ENCODE data around the gene TRRAP.
A peak's percentile ranks its signal among the peaks of the same experiment; 100 is the strongest.
"Not testable (repeated sequence)": the region's sequence is repeated elsewhere in the genome, so short reads cannot be mapped to it uniquely, and the experiment has no call there.

The TRRAP gene

GRCh38 chr7:99030457-99030856, 152.1 kb downstream of the TRRAP start:
- no peak for DNase-seq (ENCODE audit: low read depth)

- no peak for DNase-seq (ENCODE audit: low read depth)
Measured at GRCh38 chr7:99030951-99031350, 152.6 kb downstream of the TRRAP start.

DNA sequence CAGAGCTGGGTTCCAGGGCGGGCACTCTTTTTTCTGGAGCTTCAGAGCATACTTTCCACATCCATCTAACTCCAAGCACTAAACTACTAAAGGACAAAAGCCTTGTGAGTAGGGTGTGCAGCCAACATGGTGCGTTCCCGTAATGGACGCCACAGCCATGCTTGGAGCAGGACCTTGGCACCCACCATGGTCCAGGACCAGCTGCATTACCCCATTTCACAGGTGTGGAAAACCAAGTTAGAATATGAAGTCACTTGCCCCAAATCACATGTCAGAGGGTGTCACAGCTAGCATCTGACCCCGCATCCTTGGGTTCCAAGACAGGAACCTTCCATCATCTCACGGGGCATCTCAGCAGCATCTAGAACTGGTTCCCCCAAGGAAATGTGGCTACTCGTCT, 153.2 kb downstream of the TRRAP start:
- no peak for DNase-seq (ENCODE audit: low read depth)

DNA sequence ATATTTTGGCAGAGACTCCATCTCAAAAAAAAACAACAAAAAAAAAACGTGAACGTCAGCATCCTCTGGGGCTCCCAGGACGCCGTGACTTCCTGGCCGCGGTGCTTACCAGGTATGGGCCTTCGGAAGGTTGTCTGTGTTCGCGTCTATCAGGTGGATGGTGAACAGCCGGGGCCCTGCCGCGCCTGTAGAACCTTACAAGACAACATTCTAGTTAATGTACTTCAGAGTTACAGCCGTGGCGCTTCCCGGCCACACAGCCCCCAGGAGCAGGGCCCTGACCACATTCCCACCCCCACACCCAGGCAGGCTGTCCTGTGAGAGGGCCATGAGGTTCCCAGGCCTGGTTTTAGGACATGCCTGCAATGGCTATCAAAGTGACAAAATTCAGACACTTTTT, 154.6 kb downstream of the TRRAP start:
- no peak for DNase-seq (ENCODE audit: low read depth)

GRCh38 chr7:99033765-99034164, 155.4 kb downstream of the TRRAP start:
- DNase-seq (ENCODE audit: low read depth) = no peak

GRCh38 chr7:99034932-99035722, 156.8 kb downstream of the TRRAP start:
- DNase-seq (ENCODE audit: low read depth) = no peak

DNA sequence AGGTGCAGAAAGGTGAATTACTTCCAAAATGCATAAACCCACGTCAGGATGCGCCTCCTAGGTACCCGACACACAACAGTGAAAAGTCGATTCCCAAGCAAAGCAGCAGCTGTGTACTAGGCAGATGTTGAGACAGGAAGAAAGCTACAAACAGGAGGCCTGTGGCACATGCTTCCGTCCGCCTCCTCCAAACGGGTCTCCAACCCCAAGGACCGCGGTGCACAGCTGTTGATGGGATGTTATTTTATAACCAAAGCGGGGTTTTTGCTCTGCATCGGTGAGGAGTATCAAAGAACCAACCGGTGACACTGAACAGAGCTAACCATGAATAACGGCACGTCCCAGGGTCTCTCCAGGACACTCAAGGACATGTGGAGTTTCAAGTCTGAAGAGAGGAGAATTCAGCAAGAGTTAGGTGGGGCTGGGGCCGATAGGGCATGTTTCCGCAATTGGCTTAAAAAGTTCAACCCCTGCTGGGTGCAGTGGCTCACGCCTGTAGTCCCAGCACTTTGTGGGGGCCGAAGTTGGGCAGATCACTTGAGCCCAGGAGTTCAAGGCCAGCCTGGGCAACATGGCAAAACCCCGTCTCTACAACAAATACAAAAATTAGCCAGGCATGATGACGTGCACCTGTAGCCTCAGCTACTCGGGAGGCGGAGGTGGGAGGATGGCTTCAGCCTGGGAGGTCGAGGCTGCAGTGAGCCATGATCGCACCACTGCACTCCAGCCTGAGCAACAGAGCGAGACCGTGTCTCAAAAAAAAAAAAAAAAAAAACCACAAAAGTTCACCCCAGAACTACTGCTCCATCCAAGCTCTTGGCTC, 157.6 kb downstream of the TRRAP start:
- no peak for DNase-seq (ENCODE audit: low read depth)

DNA sequence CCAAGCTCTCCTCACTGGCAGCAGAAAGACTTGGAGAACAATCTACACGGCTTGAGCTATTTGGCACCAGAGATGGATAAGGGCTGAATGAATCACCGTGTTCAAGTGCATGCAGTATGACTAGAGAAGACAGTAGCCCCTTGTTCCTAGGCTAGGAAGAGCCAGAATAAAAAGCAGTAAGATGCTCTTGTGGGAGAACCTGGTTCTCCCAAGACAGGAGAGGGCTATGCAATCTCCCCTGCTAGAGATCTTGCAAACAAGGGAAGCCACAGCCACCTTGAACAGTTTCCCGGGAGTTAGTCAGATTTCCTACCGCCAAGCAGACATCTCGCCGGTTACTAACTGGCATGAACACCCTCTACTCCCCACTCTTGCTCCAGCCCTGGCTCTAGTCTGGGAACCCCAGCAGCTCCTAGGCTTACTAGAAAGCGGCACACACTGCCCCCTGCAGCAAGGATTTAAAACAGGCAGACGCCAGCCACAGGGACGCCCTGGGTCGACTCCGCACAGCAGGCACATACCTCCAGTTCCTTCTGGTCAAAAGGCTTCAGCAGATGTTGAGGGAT, 158.3 kb downstream of the TRRAP start:
- DNase-seq (ENCODE audit: low read depth) = peak; percentile 32

DNA sequence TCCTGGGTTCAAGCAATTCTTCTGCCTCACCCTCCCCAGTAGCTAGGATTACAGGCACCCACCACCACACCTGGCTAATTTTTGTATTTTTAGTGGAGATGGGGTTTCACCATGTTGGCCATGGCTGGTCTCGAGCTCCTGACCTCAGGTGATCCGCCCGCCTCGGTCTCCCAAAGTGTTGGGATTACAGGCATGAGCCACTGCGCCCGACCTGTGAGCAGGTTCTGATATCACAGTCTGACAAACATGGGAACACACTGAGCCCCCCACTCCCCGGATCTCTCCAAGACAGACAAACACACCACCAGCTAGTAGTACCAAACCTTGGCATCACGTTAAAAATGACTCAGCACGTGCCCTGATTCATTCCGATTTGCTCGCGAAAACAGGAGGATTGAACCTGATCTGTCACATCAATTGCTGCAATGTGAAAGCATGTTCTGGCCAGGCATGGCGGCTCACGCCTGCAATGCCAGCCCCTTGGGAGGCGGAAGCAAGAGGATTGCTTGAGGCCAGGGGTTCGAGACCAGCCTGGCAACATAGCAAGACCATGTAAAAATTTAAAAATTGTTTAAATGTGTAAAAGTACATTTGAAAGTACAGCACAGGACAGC, 159.1 kb downstream of the TRRAP start:
- no peak for DNase-seq (ENCODE audit: low read depth)

- no peak for DNase-seq (ENCODE audit: low read depth)
Measured at GRCh38 chr7:99038086-99038855, 159.9 kb downstream of the TRRAP start.

GRCh38 chr7:99039384-99039891, 161.1 kb downstream of the TRRAP start:
- no peak for DNase-seq (ENCODE audit: low read depth)

- peak; percentile 88 for DNase-seq (ENCODE audit: low read depth)
Measured at GRCh38 chr7:99040104-99040958, 162.0 kb downstream of the TRRAP start.

- no peak for DNase-seq (ENCODE audit: low read depth)
Measured at GRCh38 chr7:99041526-99041925, 163.2 kb downstream of the TRRAP start.

GRCh38 chr7:99042957-99043356, 164.6 kb downstream of the TRRAP start:
- DNase-seq (ENCODE audit: low read depth) = peak; percentile 76

- DNase-seq (ENCODE audit: low read depth) = not testable (repeated sequence)
Measured at GRCh38 chr7:99044858-99045257, 166.5 kb downstream of the TRRAP start.

DNA sequence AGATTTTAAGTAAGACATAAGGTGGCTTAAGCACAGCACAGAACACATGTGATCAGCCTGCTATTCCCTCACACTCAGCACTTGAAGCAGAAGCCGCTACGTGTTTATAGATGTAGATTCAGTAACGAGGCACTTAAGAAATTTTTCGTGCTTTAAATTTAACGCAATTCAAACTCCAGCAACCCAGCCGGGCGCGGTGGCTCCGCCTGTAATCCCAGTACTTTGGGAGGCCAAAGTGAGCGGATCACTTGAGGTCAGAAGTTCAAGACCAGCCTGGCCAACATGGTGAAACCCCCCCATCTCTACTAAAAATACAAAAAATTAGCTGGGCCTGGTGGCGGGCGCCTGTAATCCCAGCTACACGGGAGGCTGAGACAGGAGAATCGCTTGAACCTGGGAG, 167.9 kb downstream of the TRRAP start:
- not testable (repeated sequence) for DNase-seq (ENCODE audit: low read depth)

- no peak for DNase-seq (ENCODE audit: low read depth)
Measured at GRCh38 chr7:99046722-99047121, 168.4 kb downstream of the TRRAP start.

DNA sequence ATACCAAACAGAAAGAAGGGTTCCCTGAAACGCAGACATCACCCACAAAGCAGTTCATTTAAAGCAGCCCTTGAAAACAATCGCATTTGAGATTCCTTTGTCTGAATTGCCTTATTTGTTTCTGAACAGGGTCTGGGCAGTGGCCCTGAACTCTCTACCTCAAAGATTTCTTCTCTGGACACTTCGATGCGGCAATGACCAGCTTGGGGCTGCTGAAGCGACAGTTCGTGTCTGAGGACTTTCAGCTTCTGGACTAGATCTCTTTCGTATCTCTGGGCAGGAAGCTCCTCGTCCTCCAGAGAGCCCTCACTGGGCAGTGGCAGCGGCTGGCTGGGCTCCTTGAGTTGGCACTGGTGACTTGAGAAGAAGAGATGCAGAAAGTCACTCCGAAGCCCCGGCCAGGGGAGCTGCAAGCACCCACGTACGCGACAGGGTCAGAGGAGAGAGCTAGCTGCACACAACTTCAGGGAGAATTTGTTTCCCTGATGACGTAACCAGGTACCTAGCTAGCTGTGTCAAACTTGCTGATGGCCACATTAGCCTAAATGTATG, 169.3 kb downstream of the TRRAP start:
- DNase-seq (ENCODE audit: low read depth) = no peak

DNA sequence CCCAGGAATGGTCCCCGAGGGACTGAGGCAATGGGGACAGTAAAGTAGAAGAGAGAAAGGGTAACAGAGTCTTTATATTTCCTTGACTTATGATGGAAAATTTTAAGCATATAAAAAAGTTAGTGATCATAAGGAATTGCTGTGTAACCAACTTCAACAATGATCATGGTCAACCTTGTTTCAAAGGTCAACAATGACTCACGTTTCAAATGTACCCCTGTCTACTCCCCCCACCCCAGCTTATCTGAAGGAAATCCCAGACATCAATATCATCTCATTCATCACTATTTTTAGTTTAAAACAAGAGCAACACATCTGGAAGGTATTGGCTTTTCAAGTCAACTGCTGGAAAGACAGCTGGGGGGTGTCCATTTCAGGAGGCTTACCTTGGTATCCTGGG, 172.6 kb downstream of the TRRAP start:
- DNase-seq (ENCODE audit: low read depth) = no peak

DNA sequence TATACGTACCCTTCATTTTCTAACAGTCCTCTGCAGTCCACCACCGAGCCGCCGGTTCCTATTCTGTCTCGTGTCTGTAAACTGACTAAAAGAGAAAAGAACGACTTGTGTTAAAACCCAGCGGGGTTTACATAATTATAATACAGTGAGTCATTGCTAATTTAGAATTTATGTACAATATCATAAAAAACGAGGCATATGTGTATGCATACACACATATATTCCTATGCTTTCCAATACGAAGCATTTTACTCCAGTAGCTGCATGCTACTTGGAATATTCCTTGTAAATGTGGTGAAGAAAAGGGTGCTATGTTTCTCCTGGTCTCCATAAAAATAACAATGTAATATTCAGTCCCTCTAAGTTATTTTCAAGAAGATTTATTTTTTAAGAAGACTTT, 176.4 kb downstream of the TRRAP start:
- no peak for DNase-seq (ENCODE audit: low read depth)
